Measurements from ENCODE around the gene SERPING1. TPM values are rescaled to one million over a fixed set of nuclear protein-coding genes. Genes with fewer than 3 reads are reported as not detected.
"Not testable (repeated sequence)": the region's sequence is repeated elsewhere in the genome, so short reads cannot be mapped to it uniquely, and the experiment has no call there.

The SERPING1 gene
- total RNA-seq, 2 donors from 2014 or later, result 0.57 TPM; not detected in 1

GRCh38 chr11:57646194-57646798 lies 48.8 kb downstream of the SERPING1 start:
- Mint-ChIP-seq H3K27me3 (peaks cover 66% of the 10 kb centered on the region), H3K4me1 (peaks cover 28% of the 10 kb centered on the region), H3K36me3 (ENCODE audit: low read depth) (peaks cover 4% of the 10 kb centered on the region), H3K4me3 (no peak overlapping the region), H3K27ac (peak overlapping the region; percentile 29)
- no peak for DNase-seq
- ATAC-seq, result no peak
- H3K9me3 ChIP-seq (ENCODE audit: control insufficient read depth, low read length, poor library complexity, severe bottlenecking), result no peaks in the 10 kb centered on the region

- peaks cover 28% of the 10 kb centered on the region for H3K4me1 Mint-ChIP-seq
- H3K36me3 Mint-ChIP-seq (ENCODE audit: low read depth), result peaks cover 4% of the 10 kb centered on the region
- ATAC-seq (no peak), DNase-seq (no peak)
- peak overlapping the region; percentile 29 for H3K27ac Mint-ChIP-seq
- no peaks in the 10 kb centered on the region for H3K9me3 ChIP-seq (ENCODE audit: control insufficient read depth, low read length, poor library complexity, severe bottlenecking)
- H3K27me3 Mint-ChIP-seq, result peaks cover 66% of the 10 kb centered on the region
- H3K4me3 Mint-ChIP-seq, result no peak overlapping the region
These were observed 49.4 kb downstream of the SERPING1 start for GRCh38 chr11:57646799-57647303.

GRCh38 chr11:57647372-57647771 lies 49.9 kb downstream of the SERPING1 start:
- H3K4me1 Mint-ChIP-seq, result peaks cover 28% of the 10 kb centered on the region
- no peak for ATAC-seq
- H3K4me3 Mint-ChIP-seq, result peak overlapping the region; percentile 31
- H3K9me3 ChIP-seq (ENCODE audit: control insufficient read depth, low read length, poor library complexity, severe bottlenecking), result no peaks in the 10 kb centered on the region
- H3K36me3 Mint-ChIP-seq (ENCODE audit: low read depth), result peaks cover 4% of the 10 kb centered on the region
- peak overlapping the region; percentile 88 for H3K27ac Mint-ChIP-seq
- peaks cover 66% of the 10 kb centered on the region for H3K27me3 Mint-ChIP-seq
- no peak for DNase-seq

GRCh38 chr11:57647960-57648800 lies 50.7 kb downstream of the SERPING1 start:
- no peaks in the 10 kb centered on the region for H3K9me3 ChIP-seq (ENCODE audit: control insufficient read depth, low read length, poor library complexity, severe bottlenecking)
- H3K27me3 Mint-ChIP-seq, result peaks cover 61% of the 10 kb centered on the region
- peak overlapping the region; percentile 88 for H3K27ac Mint-ChIP-seq
- peak overlapping the region; percentile 88 for H3K4me3 Mint-ChIP-seq
- H3K36me3 Mint-ChIP-seq (ENCODE audit: low read depth), result peaks cover 4% of the 10 kb centered on the region
- H3K4me1 Mint-ChIP-seq, result peaks cover 28% of the 10 kb centered on the region
- ATAC-seq (no peak), DNase-seq (no peak)

- no peaks in the 10 kb centered on the region for H3K9me3 ChIP-seq (ENCODE audit: control insufficient read depth, low read length, poor library complexity, severe bottlenecking)
- Mint-ChIP-seq H3K27me3 (peaks cover 52% of the 10 kb centered on the region), H3K4me3 (peak overlapping the region; percentile 88), H3K4me1 (peaks cover 28% of the 10 kb centered on the region), H3K27ac (peak overlapping the region; percentile 88), H3K36me3 (ENCODE audit: low read depth) (peaks cover 4% of the 10 kb centered on the region)
- no peak for DNase-seq
- ATAC-seq, result peak; percentile 1
These were observed 51.6 kb downstream of the SERPING1 start for GRCh38 chr11:57648801-57649735.

- Mint-ChIP-seq H3K4me1 (peaks cover 30% of the 10 kb centered on the region), H3K27me3 (peaks cover 43% of the 10 kb centered on the region), H3K27ac (peak within 1 kb of the TSS; percentile 88), H3K36me3 (ENCODE audit: low read depth) (peaks cover 4% of the 10 kb centered on the region), H3K4me3 (peak within 1 kb of the TSS; percentile 88)
- ATAC-seq (peak; percentile 84), DNase-seq (peak; percentile 42 to 65 (median 44))
- no peaks in the 10 kb centered on the region for H3K9me3 ChIP-seq (ENCODE audit: control insufficient read depth, low read length, poor library complexity, severe bottlenecking)
These were observed 52.6 kb downstream of the SERPING1 start, which contains the start of gene YPEL4 for GRCh38 chr11:57649826-57650738. TSS of gene YPEL4 (minus strand) at chr11:57649912. CDS start at chr11:57647107, 2,805 bp downstream.

- H3K9me3 ChIP-seq (ENCODE audit: control insufficient read depth, low read length, poor library complexity, severe bottlenecking), result no peaks in the 10 kb centered on the region
- DNase-seq (no peak), ATAC-seq (no peak)
- Mint-ChIP-seq H3K36me3 (ENCODE audit: low read depth) (peaks cover 4% of the 10 kb centered on the region), H3K27me3 (peaks cover 36% of the 10 kb centered on the region), H3K4me3 (no peak overlapping the region), H3K4me1 (peaks cover 30% of the 10 kb centered on the region), H3K27ac (peak overlapping the region; percentile 88)
These were observed 53.2 kb downstream of the SERPING1 start for GRCh38 chr11:57650739-57651090.

- DNase-seq, result no peak
- H3K27ac Mint-ChIP-seq, result peak overlapping the region; percentile 88
These were observed 53.9 kb downstream of the SERPING1 start for GRCh38 chr11:57651408-57651807.

GRCh38 chr11:57652230-57652629 lies 54.7 kb downstream of the SERPING1 start:
- DNase-seq; H3K9me3 ChIP-seq (ENCODE audit: control insufficient read depth, low read length, poor library complexity, severe bottlenecking); H3K36me3 Mint-ChIP-seq (ENCODE audit: low read depth): not testable (repeated sequence)
- Mint-ChIP-seq H3K27me3 (peaks cover 21% of the 10 kb centered on the region), H3K4me1 (peaks cover 27% of the 10 kb centered on the region), H3K27ac (peak overlapping the region; percentile 86), H3K4me3 (peak overlapping the region; percentile 45)
- ATAC-seq, result peak; percentile 25

More at GRCh38 chr11:57651408-57651807, 53.9 kb downstream of the SERPING1 start:
- no peaks in the 10 kb centered on the region for H3K9me3 ChIP-seq (ENCODE audit: control insufficient read depth, low read length, poor library complexity, severe bottlenecking)
- H3K27me3 Mint-ChIP-seq, result peaks cover 30% of the 10 kb centered on the region
- peaks cover 4% of the 10 kb centered on the region for H3K36me3 Mint-ChIP-seq (ENCODE audit: low read depth)
- H3K4me1 Mint-ChIP-seq, result peaks cover 30% of the 10 kb centered on the region
- ATAC-seq, result no peak
- no peak overlapping the region for H3K4me3 Mint-ChIP-seq

GRCh38 chr11:57652662-57653061 lies 55.2 kb downstream of the SERPING1 start:
- no peaks in the 10 kb centered on the region for H3K9me3 ChIP-seq (ENCODE audit: control insufficient read depth, low read length, poor library complexity, severe bottlenecking)
- peaks cover 2% of the 10 kb centered on the region for H3K36me3 Mint-ChIP-seq (ENCODE audit: low read depth)
- peak overlapping the region; percentile 45 for H3K4me3 Mint-ChIP-seq
- no peak for ATAC-seq
- H3K27ac Mint-ChIP-seq, result peak overlapping the region; percentile 86
- peaks cover 17% of the 10 kb centered on the region for H3K27me3 Mint-ChIP-seq
- H3K4me1 Mint-ChIP-seq, result peaks cover 28% of the 10 kb centered on the region
- no peak for DNase-seq

- Mint-ChIP-seq H3K27me3 (peaks cover 12% of the 10 kb centered on the region), H3K4me1 (peaks cover 26% of the 10 kb centered on the region), H3K4me3 (no peak overlapping the region), H3K36me3 (ENCODE audit: low read depth) (peaks cover 3% of the 10 kb centered on the region), H3K27ac (peak overlapping the region; percentile 86)
- DNase-seq, result no peak
- no peak for ATAC-seq
- no peaks in the 10 kb centered on the region for H3K9me3 ChIP-seq (ENCODE audit: control insufficient read depth, low read length, poor library complexity, severe bottlenecking)
These were observed 55.7 kb downstream of the SERPING1 start for GRCh38 chr11:57653163-57653562.

- Mint-ChIP-seq H3K4me3 (no peak overlapping the region), H3K36me3 (ENCODE audit: low read depth) (peaks cover 2% of the 10 kb centered on the region), H3K4me1 (peaks cover 18% of the 10 kb centered on the region), H3K27ac (peak overlapping the region; percentile 95), H3K27me3 (no peaks in the 10 kb centered on the region)
- ATAC-seq (no peak), DNase-seq (no peak)
- H3K9me3 ChIP-seq (ENCODE audit: control insufficient read depth, low read length, poor library complexity, severe bottlenecking), result no peaks in the 10 kb centered on the region
These were observed 59.4 kb downstream of the SERPING1 start for GRCh38 chr11:57656885-57657193.

All from T-helper 17 cell (primary cell).